ENCODE data around the gene TEC.

DNA sequence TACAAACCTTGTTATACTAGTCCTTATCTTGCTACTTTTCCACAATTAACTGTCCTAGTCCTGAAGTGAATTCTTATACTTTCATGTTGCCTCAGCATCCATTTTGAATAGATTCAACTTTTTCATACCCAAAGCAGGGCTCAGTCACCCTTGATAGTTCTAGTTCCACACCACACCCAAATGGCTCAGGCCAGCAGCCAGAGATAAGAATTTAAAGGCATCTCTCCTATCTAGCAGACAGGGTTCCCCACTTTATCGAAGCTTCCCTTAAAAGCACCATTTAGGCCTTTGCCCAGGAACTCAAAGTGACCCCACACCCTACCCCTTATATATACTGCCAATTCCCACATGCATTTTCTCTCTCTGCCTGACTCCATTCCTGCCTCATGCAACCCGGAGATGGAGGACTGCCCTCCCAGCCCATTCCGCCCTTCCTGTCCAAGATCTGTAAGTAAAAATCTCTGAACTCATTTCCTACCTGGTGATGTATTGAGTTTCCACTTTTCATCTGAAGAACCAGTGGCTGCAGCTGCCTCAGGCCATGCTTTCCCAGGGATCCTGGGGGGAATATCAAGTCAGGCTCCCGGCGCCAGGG, 71.9 kb downstream of the TEC start:
- TF ChIP-seq EP300 (IDR thresholded peaks at IDR 0.05): no peak
- TF ChIP-seq, protein P1, sequence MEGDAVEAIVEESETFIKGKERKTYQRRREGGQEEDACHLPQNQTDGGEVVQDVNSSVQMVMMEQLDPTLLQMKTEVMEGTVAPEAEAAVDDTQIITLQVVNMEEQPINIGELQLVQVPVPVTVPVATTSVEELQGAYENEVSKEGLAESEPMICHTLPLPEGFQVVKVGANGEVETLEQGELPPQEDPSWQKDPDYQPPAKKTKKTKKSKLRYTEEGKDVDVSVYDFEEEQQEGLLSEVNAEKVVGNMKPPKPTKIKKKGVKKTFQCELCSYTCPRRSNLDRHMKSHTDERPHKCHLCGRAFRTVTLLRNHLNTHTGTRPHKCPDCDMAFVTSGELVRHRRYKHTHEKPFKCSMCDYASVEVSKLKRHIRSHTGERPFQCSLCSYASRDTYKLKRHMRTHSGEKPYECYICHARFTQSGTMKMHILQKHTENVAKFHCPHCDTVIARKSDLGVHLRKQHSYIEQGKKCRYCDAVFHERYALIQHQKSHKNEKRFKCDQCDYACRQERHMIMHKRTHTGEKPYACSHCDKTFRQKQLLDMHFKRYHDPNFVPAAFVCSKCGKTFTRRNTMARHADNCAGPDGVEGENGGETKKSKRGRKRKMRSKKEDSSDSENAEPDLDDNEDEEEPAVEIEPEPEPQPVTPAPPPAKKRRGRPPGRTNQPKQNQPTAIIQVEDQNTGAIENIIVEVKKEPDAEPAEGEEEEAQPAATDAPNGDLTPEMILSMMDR (IDR thresholded peaks at IDR 0.05): no peak
